Measurements from ENCODE around the gene MKI67.
"Not testable (repeated sequence)": the region's sequence is repeated elsewhere in the genome, so short reads cannot be mapped to it uniquely, and the experiment has no call there.

MKI67 gene

DNA sequence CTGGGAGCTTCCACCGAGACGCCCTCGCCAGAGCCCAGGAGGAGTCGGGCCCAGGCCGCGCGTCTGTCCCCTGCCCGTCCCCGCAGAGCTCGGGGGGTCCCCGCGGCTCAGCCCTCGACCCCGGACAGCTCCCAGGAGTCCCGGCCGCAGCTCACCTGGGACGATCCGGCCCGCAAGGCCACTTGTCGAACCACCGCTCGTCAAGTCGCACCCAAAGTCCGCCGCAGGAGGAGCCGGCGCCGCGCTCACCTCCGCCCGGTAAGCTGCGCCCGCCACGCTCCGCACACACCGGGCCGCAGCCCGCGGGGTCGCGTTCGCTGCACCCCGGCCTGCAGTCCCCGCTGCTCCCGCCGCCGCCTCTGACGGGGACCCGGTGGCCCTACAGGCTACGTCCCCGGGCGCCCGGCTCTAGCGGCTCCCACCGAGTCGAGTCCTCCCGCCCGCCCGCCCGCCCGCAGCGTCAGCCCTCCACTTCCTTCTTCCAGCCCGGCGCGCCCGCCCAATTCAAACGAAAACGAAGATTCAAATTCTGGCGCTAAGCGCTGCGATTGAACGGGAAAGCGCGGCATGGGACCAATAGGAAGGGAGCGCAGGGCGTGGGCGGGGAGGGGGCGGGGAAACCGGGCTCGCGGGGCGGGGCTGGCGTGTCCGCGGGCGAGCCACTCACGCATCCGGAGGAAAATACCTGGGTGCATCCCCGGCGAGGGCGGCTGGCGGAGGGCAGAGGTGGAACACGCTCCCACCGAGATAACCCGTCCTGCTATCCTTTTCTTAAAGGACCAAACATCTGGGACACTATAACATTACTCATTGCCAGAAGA lies at the start of gene MKI67:
Gene MKI67 (minus strand): TSS at position 480 of the 821 bp plus-strand sequence. CDS start 756 bp downstream, outside the sequence.
- FAIRE-seq: no peak

- no peak for FAIRE-seq
Measured at GRCh38 chr10:128174581-128175559, 48.6 kb upstream of the MKI67 start.

- FAIRE-seq: no peak
Measured at GRCh38 chr10:128173386-128173785, 47.2 kb upstream of the MKI67 start.

DNA sequence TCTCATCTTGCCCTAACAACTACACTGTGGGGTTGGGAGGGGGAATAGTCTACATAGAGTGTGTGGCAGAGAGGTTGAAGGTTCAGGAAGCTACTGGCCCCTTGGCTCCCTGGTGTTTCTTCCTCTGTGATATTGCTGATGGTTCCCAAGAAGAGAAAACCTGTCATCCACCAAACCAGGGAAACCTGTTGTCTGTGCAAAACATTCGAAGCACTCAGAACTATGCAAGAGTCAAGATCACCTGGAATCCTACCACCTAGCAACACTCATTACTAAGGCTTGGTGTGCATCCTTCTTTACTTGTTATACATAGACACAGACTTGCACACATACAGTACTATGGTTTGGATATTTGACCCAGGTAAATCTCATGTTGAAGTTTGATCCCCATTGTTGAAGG lies 46.5 kb upstream of the MKI67 start:
- no peak for FAIRE-seq

- no peak for FAIRE-seq
Measured at GRCh38 chr10:128169811-128170379, 43.7 kb upstream of the MKI67 start.

DNA sequence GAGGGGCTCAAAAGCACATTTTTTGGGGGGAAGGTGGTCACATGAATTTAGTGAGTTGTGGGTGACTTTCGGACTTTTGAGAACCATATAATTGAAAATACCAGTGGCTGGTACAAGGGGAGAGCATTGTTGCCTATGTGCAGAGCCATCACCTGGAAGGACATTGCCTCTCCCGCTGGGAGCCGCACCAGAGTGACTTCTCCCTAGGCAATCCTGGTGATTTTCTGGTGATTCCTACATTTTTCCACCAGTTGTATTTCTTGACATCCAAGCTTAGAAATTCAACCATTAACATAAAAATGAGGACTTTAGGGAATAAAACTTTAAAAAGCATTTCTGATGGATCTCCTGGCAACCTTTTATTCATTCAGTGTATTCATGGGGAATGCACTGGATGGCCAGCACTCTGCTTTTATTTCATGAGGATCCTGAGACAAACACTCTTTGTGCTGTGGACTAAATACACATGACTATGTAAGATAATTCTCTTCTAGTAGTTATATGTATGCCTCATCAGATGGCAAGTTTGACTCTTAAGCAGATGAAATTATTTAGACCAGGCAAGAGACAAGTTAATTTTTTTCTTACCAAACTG lies 41.8 kb upstream of the MKI67 start:
- no peak for FAIRE-seq

GRCh38 chr10:128167123-128167522 lies 40.9 kb upstream of the MKI67 start:
- FAIRE-seq: not testable (repeated sequence)

DNA sequence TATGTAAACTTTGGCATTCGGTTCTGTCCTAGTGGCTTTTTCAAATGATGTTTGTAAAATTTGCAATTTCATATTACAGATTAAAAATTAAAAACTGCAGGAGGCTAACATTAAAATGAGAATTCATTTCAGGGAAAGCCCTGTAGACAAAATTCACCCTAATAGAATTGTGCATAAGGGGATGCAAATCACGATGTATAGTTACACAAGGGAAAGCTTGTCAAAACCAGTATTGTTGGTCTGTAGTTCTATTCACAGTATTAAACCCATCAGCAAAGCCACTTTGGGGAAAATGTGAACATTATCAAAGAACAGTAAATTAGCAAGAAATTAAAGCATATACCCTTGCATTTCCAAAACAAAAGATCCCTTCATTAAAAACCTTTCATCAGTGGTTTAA lies 39.9 kb upstream of the MKI67 start:
- no peak for FAIRE-seq

GRCh38 chr10:128165536-128165935 lies 39.3 kb upstream of the MKI67 start:
- FAIRE-seq: no peak

GRCh38 chr10:128163701-128164100 lies 37.5 kb upstream of the MKI67 start:
- FAIRE-seq: no peak

- FAIRE-seq: no peak
Measured at GRCh38 chr10:128161031-128161430, 34.8 kb upstream of the MKI67 start.

- FAIRE-seq: no peak
Measured at GRCh38 chr10:128160297-128160711, 34.1 kb upstream of the MKI67 start.

DNA sequence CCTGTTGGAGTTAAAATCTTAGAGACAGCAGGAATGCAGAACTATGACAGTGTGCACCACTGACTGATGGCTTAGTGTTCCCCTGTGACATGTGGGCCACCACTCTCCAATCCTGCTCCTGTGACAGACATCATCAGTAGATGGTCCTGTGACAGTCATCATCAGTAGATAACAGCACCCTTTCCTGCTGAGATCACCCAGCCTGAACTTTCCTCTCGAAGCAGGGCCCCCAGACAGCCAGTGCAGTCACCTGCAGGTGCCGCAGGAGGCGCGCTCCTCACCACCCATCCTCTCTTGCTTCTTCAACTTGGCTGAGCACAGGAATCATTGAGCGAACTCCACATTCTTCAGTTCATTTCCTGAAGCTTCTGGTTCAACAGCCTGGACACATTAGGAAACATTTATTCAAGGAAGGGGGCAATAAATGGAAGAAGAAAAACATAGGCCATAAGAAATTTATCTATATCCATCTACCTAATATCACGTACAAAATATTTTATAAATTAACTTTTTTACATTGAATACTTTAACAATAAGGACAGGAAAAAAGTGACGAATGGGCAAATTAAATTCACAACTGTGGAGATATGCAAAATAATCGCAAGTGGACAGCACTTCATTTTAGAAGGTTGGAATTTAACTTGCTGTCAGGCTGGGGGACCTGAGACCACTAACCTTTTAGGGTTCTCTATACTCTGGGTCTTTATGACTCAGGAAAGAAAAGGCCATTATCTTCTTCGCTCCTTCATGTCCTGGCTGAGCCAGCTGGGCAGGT lies 32.0 kb upstream of the MKI67 start:
- FAIRE-seq: no peak

DNA sequence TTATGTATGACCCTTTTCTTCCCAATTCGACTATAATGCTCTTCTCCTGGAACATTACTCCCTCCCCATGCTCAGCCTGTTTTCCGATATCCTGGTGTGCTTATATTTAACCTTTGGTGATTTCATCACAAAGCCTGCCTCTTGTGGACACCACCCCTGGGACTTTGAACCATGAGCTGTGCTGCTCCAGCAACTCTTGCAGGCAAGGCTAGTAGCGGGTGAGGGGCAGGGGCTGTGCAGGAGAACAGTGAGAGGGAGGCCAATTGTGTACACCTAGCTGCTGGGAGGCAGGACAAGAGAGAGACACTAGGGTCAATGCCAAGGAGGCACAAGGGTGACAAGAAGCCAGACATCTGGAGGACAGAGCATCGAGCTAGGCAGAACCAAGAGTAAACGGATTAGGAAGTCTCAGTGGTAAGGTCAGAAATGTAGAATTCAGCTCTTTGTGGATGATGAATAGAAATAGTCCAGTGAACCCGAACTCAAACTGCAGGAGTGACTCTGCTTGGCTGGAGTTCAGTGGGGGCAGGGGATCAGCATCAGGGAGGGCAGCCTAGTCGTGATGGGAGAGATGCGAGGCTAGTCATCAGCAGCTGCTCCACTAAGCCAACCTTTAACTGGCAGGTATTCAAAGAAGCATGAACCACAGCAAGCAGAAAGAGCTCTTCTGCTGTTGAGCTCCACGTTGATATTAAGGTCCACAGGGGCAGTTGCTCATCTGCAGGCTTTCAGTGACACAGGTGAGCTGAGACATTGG lies 31.0 kb upstream of the MKI67 start:
- no peak for FAIRE-seq

GRCh38 chr10:128152741-128153580 lies 26.7 kb upstream of the MKI67 start:
- FAIRE-seq: no peak

DNA sequence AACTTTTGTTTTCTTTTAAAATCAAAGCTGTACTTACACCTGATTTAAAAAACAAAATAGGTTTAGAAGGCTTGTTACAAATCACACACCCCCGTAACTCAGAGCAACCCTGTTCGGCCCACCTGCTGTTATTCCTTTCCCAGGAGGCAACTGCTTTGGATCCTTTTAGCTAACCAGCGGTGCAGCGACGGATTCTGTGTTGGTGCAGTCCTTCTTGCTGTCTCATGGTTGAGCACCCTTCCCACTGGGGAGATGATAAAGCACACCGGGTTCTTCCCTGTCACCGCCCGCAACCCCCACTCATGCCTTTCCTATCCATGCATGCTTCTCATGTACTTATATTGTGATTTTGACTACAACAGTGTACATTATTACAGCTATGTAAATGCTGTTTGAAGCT lies 24.8 kb upstream of the MKI67 start:
- FAIRE-seq: no peak

GRCh38 chr10:128150561-128150960 lies 24.3 kb upstream of the MKI67 start:
- no peak for FAIRE-seq

GRCh38 chr10:128150045-128150493 lies 23.8 kb upstream of the MKI67 start:
- no peak for FAIRE-seq

DNA sequence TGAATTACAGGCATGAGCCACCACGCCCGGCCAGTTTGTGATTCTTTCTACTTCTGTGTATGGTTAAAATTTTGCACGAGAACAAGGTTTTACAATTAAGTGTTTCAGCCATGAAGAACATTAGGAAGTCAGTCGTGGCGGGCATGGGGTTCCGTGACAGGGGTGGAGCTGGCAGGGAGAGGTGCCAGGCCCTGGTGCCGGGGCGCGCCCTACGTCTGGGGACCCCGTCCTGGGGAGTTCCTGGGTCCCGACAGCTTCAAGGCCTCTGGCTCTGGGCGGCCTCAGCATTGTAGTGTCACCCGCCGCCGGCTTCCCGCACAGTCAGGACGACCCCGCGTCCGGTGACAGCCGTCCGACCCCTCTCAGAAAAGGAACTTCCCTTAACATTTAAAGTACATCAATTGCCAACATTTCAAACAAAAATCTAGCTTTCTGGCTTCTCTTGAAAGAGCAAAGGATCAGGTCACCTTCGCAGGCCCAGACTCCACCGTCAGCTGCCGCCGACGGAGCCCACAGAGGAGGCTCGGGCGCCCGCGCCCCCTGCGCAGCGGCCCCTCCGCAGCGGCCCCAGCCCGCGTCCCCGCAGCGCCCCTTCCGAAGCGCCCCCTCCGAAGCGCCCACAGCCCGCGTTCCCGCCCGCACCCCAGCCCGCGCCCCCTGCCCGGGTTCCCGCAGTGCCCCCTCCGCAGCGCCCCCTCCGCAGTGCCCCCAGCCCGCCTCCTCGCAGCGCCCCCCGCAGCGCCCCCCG lies 23.2 kb upstream of the MKI67 start:
- no peak for FAIRE-seq

DNA sequence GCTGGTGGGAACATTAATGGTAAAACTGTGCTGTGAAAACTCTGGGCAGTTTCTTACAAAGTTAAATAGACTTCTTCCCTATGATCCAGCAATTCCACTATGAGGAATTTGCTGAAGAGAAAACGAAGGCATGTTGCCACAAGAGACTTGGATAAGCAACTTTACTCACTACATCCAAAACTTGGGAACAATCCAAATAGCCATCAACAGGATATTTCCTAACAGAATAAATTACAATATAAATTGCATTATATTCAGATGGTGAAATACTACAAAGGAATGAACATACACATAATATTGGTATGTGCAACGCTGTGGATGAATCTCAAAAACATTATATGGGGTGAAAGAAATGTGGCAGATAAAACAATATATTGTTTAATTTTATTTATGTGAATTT lies 21.4 kb upstream of the MKI67 start:
- no peak for FAIRE-seq
